ENCODE data around the gene CD3G. TPM values are rescaled to one million over a fixed set of nuclear protein-coding genes. Genes with fewer than 3 reads are reported as not detected.

Gene CD3G
- total RNA-seq, 2 donors from 2014 or later = not detected

GRCh38 chr11:118310781-118311485 lies 33.2 kb upstream of the CD3G start:
- peaks cover 16% of the 10 kb centered on the region for H3K4me1 ChIP-seq
- no peaks in the 10 kb centered on the region for H3K36me3 ChIP-seq (replicated peaks in 1 of 2; ENCODE audit: insufficient read depth in 1 of 2, low read depth in 2 of 2)
- no peak overlapping the region for H3K27ac ChIP-seq
- H3K9me3 ChIP-seq = no peaks in the 10 kb centered on the region
- WGBS, 2 donors = 57 to 58% methylated on average over 3 of the region's 3 CpGs
- ATAC-seq (no peak), DNase-seq (no peak)
- intact Hi-C loops (cut with DNase I) = no loop called here
- no peak for TF ChIP-seq POLR2A (IDR thresholded peaks at IDR 0.05)
- TF ChIP-seq CTCF (IDR thresholded peaks at IDR 0.05) = no peak
- H3K4me3 ChIP-seq = no peak overlapping the region
- H3K27me3 ChIP-seq = no peaks in the 10 kb centered on the region

- ATAC-seq (no peak), DNase-seq (no peak)
- Histone ChIP-seq H3K27ac (no peak overlapping the region), H3K4me1 (peaks cover 21% of the 10 kb centered on the region), H3K4me3 (no peak overlapping the region), H3K36me3 (replicated peaks in 1 of 2; ENCODE audit: insufficient read depth in 1 of 2, low read depth in 2 of 2) (no peaks in the 10 kb centered on the region), H3K9me3 (no peaks in the 10 kb centered on the region), H3K27me3 (no peaks in the 10 kb centered on the region)
- TF ChIP-seq CTCF (IDR thresholded peaks at IDR 0.05) = no peak
- TF ChIP-seq POLR2A (IDR thresholded peaks at IDR 0.05) = no peak
- WGBS, 2 donors = 64 to 66% methylated on average over 4 of the region's 4 CpGs
- intact Hi-C loops (cut with DNase I) = no loop called here
Observed at GRCh38 chr11:118311518-118311917, 32.6 kb upstream of the CD3G start.

DNA sequence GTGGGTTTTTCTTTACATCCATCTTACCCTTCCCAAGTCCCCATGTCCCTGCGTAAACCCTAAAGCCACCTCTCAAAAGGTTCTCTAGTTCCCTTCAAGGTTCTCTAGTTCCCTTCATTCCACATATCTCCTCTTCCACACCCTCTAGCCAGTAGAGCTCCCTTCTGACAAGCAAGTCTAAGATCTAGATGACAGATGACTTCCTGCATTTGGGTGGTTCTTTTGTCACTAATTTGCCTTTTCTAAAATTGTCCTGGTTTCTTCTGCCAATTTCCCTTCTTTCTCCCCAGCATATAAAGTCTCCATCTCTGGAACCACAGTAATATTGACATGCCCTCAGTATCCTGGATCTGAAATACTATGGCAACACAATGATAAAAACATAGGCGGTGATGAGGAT lies 31.8 kb upstream of the CD3G start:
- ATAC-seq = no peak
- H3K27ac ChIP-seq = no peak overlapping the region
- no peak overlapping the region for H3K4me3 ChIP-seq
- no peaks in the 10 kb centered on the region for H3K9me3 ChIP-seq
- H3K36me3 ChIP-seq (replicated peaks in 1 of 2; ENCODE audit: insufficient read depth in 1 of 2, low read depth in 2 of 2) = no peaks in the 10 kb centered on the region
- peaks cover 28% of the 10 kb centered on the region for H3K4me1 ChIP-seq
- H3K27me3 ChIP-seq = no peaks in the 10 kb centered on the region
- WGBS, 2 donors = 79 to 85% methylated on average over 2 of the region's 2 CpGs
- DNase-seq = no peak
- intact Hi-C loops (cut with DNase I) = no loop called here
- TF ChIP-seq POLR2A (IDR thresholded peaks at IDR 0.05) = no peak

GRCh38 chr11:118313242-118313641 lies 30.9 kb upstream of the CD3G start:
- TF ChIP-seq CTCF (IDR thresholded peaks at IDR 0.05) = no peak
- TF ChIP-seq POLR2A (IDR thresholded peaks at IDR 0.05) = no peak
- intact Hi-C loops (cut with DNase I) = no loop called here
- 58 to 65% methylated on average over 4 of the region's 4 CpGs for WGBS, 2 donors
- DNase-seq = no peak
- no peak for ATAC-seq
- Histone ChIP-seq H3K36me3 (replicated peaks in 1 of 2; ENCODE audit: insufficient read depth in 1 of 2, low read depth in 2 of 2) (no peaks in the 10 kb centered on the region), H3K27ac (no peak overlapping the region), H3K4me3 (no peak overlapping the region), H3K9me3 (no peaks in the 10 kb centered on the region), H3K27me3 (no peaks in the 10 kb centered on the region), H3K4me1 (peaks cover 28% of the 10 kb centered on the region)

- Histone ChIP-seq H3K36me3 (replicated peaks in 1 of 2; ENCODE audit: insufficient read depth in 1 of 2, low read depth in 2 of 2) (no peaks in the 10 kb centered on the region), H3K27ac (peak overlapping the region in 2 of 4 donors; percentile 13 to 28), H3K4me1 (peaks cover 28% of the 10 kb centered on the region), H3K4me3 (no peak overlapping the region), H3K9me3 (no peaks in the 10 kb centered on the region), H3K27me3 (no peaks in the 10 kb centered on the region)
- ATAC-seq (peak; percentile 68), DNase-seq (no peak)
- WGBS, 2 donors = 12 to 16% methylated on average over 7 of the region's 7 CpGs
- intact Hi-C loops (cut with DNase I) = no loop called here
- TF ChIP-seq CTCF (IDR thresholded peaks at IDR 0.05) (no peak), POLR2A (IDR thresholded peaks at IDR 0.05) (no peak)
Observed at GRCh38 chr11:118314988-118315411, 29.1 kb upstream of the CD3G start.
